Measurements from ENCODE around the gene IFT22. TPM values are rescaled to one million over a fixed set of nuclear protein-coding genes. Genes with fewer than 3 reads are reported as not detected.

The IFT22 gene
- total RNA-seq, 6 experiments from 2014 or later = 5.4 to 8.1 (median 6.2) TPM

GRCh38 chr7:101365956-101366355, 44.3 kb upstream of the IFT22 start:
- intact Hi-C loops (cut with DNase I) = loop anchor here in 1 of 2 donors (10.0 kb wide), 1 partner anchor 49 kb away; no protein-coding TSS in a partner anchor
- no peaks in the 10 kb centered on the region for H3K27me3 ChIP-seq
- DNase-seq = no peak
- H3K27ac ChIP-seq = no peak overlapping the region
- TF ChIP-seq CTCF (IDR thresholded peaks at IDR 0.05) (no peak), POLR2A (IDR thresholded peaks at IDR 0.05) (no peak)
- no peak overlapping the region for H3K4me3 ChIP-seq
- no peak for ATAC-seq
- 83% methylated on average over 1 of the region's 2 CpGs for WGBS (ENCODE audit: insufficient coverage, low coverage, low lambda C conversion rate, missing lambda C conversion rate)
- no peaks in the 10 kb centered on the region for H3K9me3 ChIP-seq
- peaks cover 0 to 6% (median 0%) of the 10 kb centered on the region in 4 donors for H3K4me1 ChIP-seq
- no peaks in the 10 kb centered on the region for H3K36me3 ChIP-seq

GRCh38 chr7:101363734-101364374, 42.2 kb upstream of the IFT22 start:
- H3K9me3 ChIP-seq = no peaks in the 10 kb centered on the region
- DNase-seq (peak; percentile 77 to 85 (median 84)), ATAC-seq (peak; percentile 94 to 97 (median 96))
- H3K4me1 ChIP-seq = peaks cover 0 to 6% (median 0%) of the 10 kb centered on the region in 4 donors
- no peaks in the 10 kb centered on the region for H3K27me3 ChIP-seq
- intact Hi-C loops (cut with DNase I) = loop anchor here in 1 of 2 donors (10.0 kb wide), 1 partner anchor 51 kb away; no protein-coding TSS in a partner anchor
- H3K36me3 ChIP-seq = no peaks in the 10 kb centered on the region
- whole genome bisulfite sequencing (ENCODE audit: insufficient coverage, low coverage, low lambda C conversion rate, missing lambda C conversion rate) = 10% methylated on average over 3 of the region's 52 CpGs
- peak overlapping the region; percentile 38 to 95 (median 89) for H3K27ac ChIP-seq
- H3K4me3 ChIP-seq = peak overlapping the region; percentile 53 to 69 (median 64)
- TF ChIP-seq CTCF (IDR thresholded peaks at IDR 0.05) (peak; percentile 85 to 99 (median 98)), POLR2A (IDR thresholded peaks at IDR 0.05) (peak; percentile 48)

GRCh38 chr7:101363196-101363733, 41.7 kb upstream of the IFT22 start:
- Histone ChIP-seq H3K27ac (peak overlapping the region; percentile 38 to 95 (median 89)), H3K9me3 (no peaks in the 10 kb centered on the region), H3K27me3 (no peaks in the 10 kb centered on the region), H3K4me3 (peak overlapping the region; percentile 53 to 69 (median 64)), H3K36me3 (no peaks in the 10 kb centered on the region), H3K4me1 (peaks cover 0 to 6% (median 0%) of the 10 kb centered on the region in 4 donors)
- intact Hi-C loops (cut with DNase I) = loop anchor here in 1 of 2 donors (10.0 kb wide), 1 partner anchor 52 kb away; no protein-coding TSS in a partner anchor
- peak in 3 of 4 donors; percentile 24 to 65 (median 65) for ATAC-seq
- 1% methylated on average over 21 of the region's 46 CpGs for WGBS (ENCODE audit: insufficient coverage, low coverage, low lambda C conversion rate, missing lambda C conversion rate)
- DNase-seq = peak in 2 of 3 donors; percentile 51 to 58
- no peak for TF ChIP-seq POLR2A (IDR thresholded peaks at IDR 0.05)
- no peak for TF ChIP-seq CTCF (IDR thresholded peaks at IDR 0.05)

- H3K27me3 ChIP-seq = no peaks in the 10 kb centered on the region
- DNase-seq (peak; percentile 66 to 75 (median 69)), ATAC-seq (peak; percentile 72 to 78 (median 74))
- H3K27ac ChIP-seq = peak within 1 kb of the TSS; percentile 38 to 95 (median 89)
- TF ChIP-seq POLR2A (IDR thresholded peaks at IDR 0.05) (no peak), CTCF (IDR thresholded peaks at IDR 0.05) (no peak)
- H3K9me3 ChIP-seq = no peaks in the 10 kb centered on the region
- intact Hi-C loops (cut with DNase I) = loop anchor here in 1 of 2 donors (10.0 kb wide), 1 partner anchor 52 kb away; no protein-coding TSS in a partner anchor
- 21% methylated on average over 22 of the region's 76 CpGs for WGBS (ENCODE audit: insufficient coverage, low coverage, low lambda C conversion rate, missing lambda C conversion rate)
- H3K36me3 ChIP-seq = no peaks in the 10 kb centered on the region
- peak within 1 kb of the TSS; percentile 53 to 69 (median 64) for H3K4me3 ChIP-seq
- H3K4me1 ChIP-seq = peaks cover 0 to 6% (median 0%) of the 10 kb centered on the region in 4 donors
Measured at GRCh38 chr7:101362334-101363195, 41.0 kb upstream of the IFT22 start, which contains the start of gene COL26A1. Gene COL26A1 (plus strand): TSS chr7:101362875. CDS start chr7:101363033, 158 bp downstream.

Measured in right lobe of liver (tissue), 6 donors.